WTC11 (cell line): ENCODE data around the gene SOD2. TPM values are rescaled to one million over a fixed set of nuclear protein-coding genes. Genes with fewer than 3 reads are reported as not detected.

Experiments used
- ATAC-seq: fragments of 200-7000 bp; cut with Tn5 transposase; 2 replicates; pipeline ENCODE4 v1.10.0; 2021; ENCODE audit warnings: mild to moderate bottlenecking, moderate library complexity
- CTCF ChIA-PET: fragments of 300-600 bp; sonication (Branson Sonifier 250); formaldehyde crosslinking; loops from one replicate; lab custom pipeline; 2021; ENCODE audit warnings: antibody characterized with exemption; lab: Charles Lee
- POLR2A ChIA-PET: fragments of 350-600 bp; sonication (Branson Sonifier 250); formaldehyde crosslinking; loops from one replicate; lab custom pipeline; 2021; ENCODE audit warnings: antibody characterized with exemption; lab: Charles Lee
- DNase-seq: peaks from one replicate; pipeline ENCODE4 v3.0.0; 2021; ENCODE audit warnings: low spot score
- H3K27ac Mint-ChIP-seq: 2 replicates; pipeline ENCODE4 v1.8.0; 2021; ENCODE audit warnings: mixed read lengths
- H3K27me3 Mint-ChIP-seq: 2 replicates; pipeline ENCODE4 v1.8.0; 2021; ENCODE audit warnings: low read depth, mild to moderate bottlenecking, moderate library complexity, mixed read lengths
- H3K36me3 Mint-ChIP-seq: 2 replicates; pipeline ENCODE4 v1.8.0; 2021; ENCODE audit warnings: mixed read lengths
- H3K4me1 Mint-ChIP-seq: 2 replicates; pipeline ENCODE4 v1.8.0; 2022; ENCODE audit warnings: mixed read lengths
- H3K4me3 Mint-ChIP-seq: 2 replicates; pipeline ENCODE4 v1.8.0; 2021; ENCODE audit warnings: mild to moderate bottlenecking, moderate library complexity, mixed read lengths
- H3K9me3 Mint-ChIP-seq: 2 replicates; pipeline ENCODE4 v1.8.0; 2021; ENCODE audit warnings: mixed read lengths
- GABPB1 ChIP-seq: sonication (generic); formaldehyde crosslinking; IDR thresholded peaks from 2 replicates; pipeline ENCODE4 v1.8.1; 2023; ENCODE audit warnings: mild to moderate bottlenecking, missing genetic modification reagents
- GTF2I ChIP-seq: fragments of 250-450 bp; sonication (Bioruptor Pico); conservative IDR thresholded peaks from 2 replicates; pipeline ENCODE4 v1.4.0; 2021; ENCODE audit warnings: mild to moderate bottlenecking
- IRF2 ChIP-seq: sonication (generic); formaldehyde crosslinking; IDR thresholded peaks from 2 replicates; pipeline ENCODE4 v1.8.0; 2022; ENCODE audit warnings: low read depth, missing genetic modification reagents, borderline replicate concordance
- MYBL2 ChIP-seq: sonication (generic); formaldehyde crosslinking; IDR thresholded peaks from 2 replicates; pipeline ENCODE4 v1.8.1; 2023; ENCODE audit warnings: mild to moderate bottlenecking, moderate library complexity, missing genetic modification reagents
- NR1H2 ChIP-seq: sonication (generic); formaldehyde crosslinking; IDR thresholded peaks from 2 replicates; pipeline ENCODE4 v1.9.0; 2021; ENCODE audit warnings: mild to moderate bottlenecking, moderate library complexity, missing genetic modification reagents
- NR2C2 ChIP-seq: sonication (generic); formaldehyde crosslinking; IDR thresholded peaks from 2 replicates; pipeline ENCODE4 v1.8.0; 2022; ENCODE audit warnings: mild to moderate bottlenecking, missing genetic modification reagents
- TEAD1 ChIP-seq: sonication (generic); formaldehyde crosslinking; IDR thresholded peaks from 2 replicates; pipeline ENCODE4 v1.8.0; 2022; ENCODE audit warnings: mild to moderate bottlenecking, missing genetic modification reagents
- TEAD4 ChIP-seq: sonication (generic); formaldehyde crosslinking; IDR thresholded peaks from 2 replicates; pipeline ENCODE4 v1.8.0; 2022; ENCODE audit warnings: mild to moderate bottlenecking, missing genetic modification reagents
- TP53 ChIP-seq: sonication (generic); formaldehyde crosslinking; IDR thresholded peaks from 2 replicates; pipeline ENCODE4 v1.8.1; 2023; ENCODE audit warnings: mild to moderate bottlenecking, missing genetic modification reagents
- ZBTB21 ChIP-seq: sonication (generic); formaldehyde crosslinking; IDR thresholded peaks from 2 replicates; pipeline ENCODE4 v1.8.1; 2023; ENCODE audit warnings: mild to moderate bottlenecking, missing genetic modification reagents, borderline replicate concordance
- ZNF263 ChIP-seq: sonication (generic); formaldehyde crosslinking; IDR thresholded peaks from 2 replicates; pipeline ENCODE4 v1.8.1; 2022; ENCODE audit warnings: low read depth, mild to moderate bottlenecking, moderate library complexity, missing genetic modification reagents
- total RNA-seq: library from RNA; stranded (reverse); gene quantifications from 3 replicates; pipeline ENCODE4 v1.2.3, GENCODE V29; 2021
- TF ChIP-seq, protein P1 (sequence below): sonication (generic); formaldehyde crosslinking; IDR thresholded peaks from 2 replicates; pipeline ENCODE4 v1.8.0; 2023; ENCODE audit warnings: missing genetic modification reagents, mild to moderate bottlenecking, borderline replicate concordance
- TF ChIP-seq, protein P2 (sequence below): fragments of 250-450 bp; sonication (Bioruptor Pico); IDR thresholded peaks from 2 replicates; pipeline ENCODE4 v1.9.0; 2021; ENCODE audit warnings: mild to moderate bottlenecking
- TF ChIP-seq, protein P3 (sequence below): fragments of 250-450 bp; sonication (Bioruptor Pico); IDR thresholded peaks from 2 replicates; pipeline ENCODE4 v2.1.2; 2022; ENCODE audit warnings: mild to moderate bottlenecking, moderate library complexity
- TF ChIP-seq, protein P4 (sequence below): sonication (generic); formaldehyde crosslinking; IDR thresholded peaks from 2 replicates; pipeline ENCODE4 v1.8.1; 2023; ENCODE audit warnings: mild to moderate bottlenecking, moderate library complexity, missing genetic modification reagents
- TF ChIP-seq, protein P5 (sequence below): sonication (generic); formaldehyde crosslinking; IDR thresholded peaks from 2 replicates; pipeline ENCODE4 v1.8.1; 2022; ENCODE audit warnings: low read depth, missing genetic modification reagents, borderline replicate concordance
- TF ChIP-seq, protein P6 (sequence below): sonication (generic); formaldehyde crosslinking; conservative IDR thresholded peaks from 2 replicates; pipeline ENCODE4 v1.8.1; 2022; ENCODE audit warnings: mild to moderate bottlenecking, missing genetic modification reagents
- TF ChIP-seq, protein P7 (sequence below): sonication (generic); formaldehyde crosslinking; IDR thresholded peaks from 2 replicates; pipeline ENCODE4 v1.8.1; 2023; ENCODE audit warnings: mild to moderate bottlenecking, missing genetic modification reagents, moderate library complexity
- TF ChIP-seq, protein P8 (sequence below): sonication (generic); formaldehyde crosslinking; IDR thresholded peaks from 2 replicates; pipeline ENCODE4 v1.8.1; 2022; ENCODE audit warnings: mild to moderate bottlenecking, moderate library complexity, missing genetic modification reagents

SOD2 gene
- total RNA-seq, 1 experiment from 2014 or later, result 82.6 TPM

DNA sequence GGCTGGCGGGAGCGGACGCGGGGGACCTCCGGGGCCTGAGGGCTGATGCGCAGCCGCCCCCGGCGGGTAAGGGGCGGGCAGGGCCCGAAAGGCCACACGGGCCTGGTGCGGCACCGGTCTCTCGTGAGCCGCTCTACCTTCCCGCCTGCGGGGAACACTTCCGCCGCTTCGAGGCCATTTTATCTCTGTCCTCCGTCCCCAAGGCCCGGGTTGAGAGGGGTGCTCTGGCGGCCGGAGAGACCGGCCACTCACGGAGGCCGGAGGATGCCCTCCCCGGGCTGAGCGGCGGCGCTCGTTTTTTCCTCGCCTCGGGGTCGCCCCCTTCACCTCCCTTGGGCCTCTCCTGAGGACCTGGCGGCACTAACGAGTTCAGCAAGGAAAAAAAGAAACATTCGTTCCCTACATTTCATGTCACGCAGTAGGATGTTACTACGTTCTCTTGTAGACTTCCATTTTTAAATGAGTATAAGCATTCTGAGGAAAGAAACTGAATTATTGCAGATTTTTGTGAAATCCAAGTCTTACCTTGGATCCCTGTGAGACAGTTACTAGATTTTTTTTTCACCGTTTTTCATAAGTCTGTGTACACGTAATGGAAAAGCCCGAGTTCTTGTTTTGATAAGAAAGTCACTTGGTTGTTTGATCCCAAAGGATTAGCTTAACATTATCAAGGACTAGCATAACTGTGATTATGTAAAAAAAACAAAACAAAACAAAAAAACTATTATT, 34.8 kb upstream of the SOD2 start:
- H3K4me3 Mint-ChIP-seq, result peak overlapping the region; percentile 89
- TF ChIP-seq NR1H2 (CRISPR knock-in tag) (no peak), TP53 (CRISPR knock-in tag) (no peak), TEAD1 (0 out of 2 replicates have a peak, but pooled peaks have one; percentile 6), GABPB1 (CRISPR knock-in tag) (peak; percentile 55; the same call in 1 of the 2 replicates), TEAD4 (CRISPR knock-in tag) (0 out of 2 replicates have a peak, but pooled peaks have one; percentile 15), MYBL2 (CRISPR knock-in tag) (0 out of 2 replicates have a peak, but pooled peaks have one; percentile 30)
- TF ChIP-seq, protein P1, sequence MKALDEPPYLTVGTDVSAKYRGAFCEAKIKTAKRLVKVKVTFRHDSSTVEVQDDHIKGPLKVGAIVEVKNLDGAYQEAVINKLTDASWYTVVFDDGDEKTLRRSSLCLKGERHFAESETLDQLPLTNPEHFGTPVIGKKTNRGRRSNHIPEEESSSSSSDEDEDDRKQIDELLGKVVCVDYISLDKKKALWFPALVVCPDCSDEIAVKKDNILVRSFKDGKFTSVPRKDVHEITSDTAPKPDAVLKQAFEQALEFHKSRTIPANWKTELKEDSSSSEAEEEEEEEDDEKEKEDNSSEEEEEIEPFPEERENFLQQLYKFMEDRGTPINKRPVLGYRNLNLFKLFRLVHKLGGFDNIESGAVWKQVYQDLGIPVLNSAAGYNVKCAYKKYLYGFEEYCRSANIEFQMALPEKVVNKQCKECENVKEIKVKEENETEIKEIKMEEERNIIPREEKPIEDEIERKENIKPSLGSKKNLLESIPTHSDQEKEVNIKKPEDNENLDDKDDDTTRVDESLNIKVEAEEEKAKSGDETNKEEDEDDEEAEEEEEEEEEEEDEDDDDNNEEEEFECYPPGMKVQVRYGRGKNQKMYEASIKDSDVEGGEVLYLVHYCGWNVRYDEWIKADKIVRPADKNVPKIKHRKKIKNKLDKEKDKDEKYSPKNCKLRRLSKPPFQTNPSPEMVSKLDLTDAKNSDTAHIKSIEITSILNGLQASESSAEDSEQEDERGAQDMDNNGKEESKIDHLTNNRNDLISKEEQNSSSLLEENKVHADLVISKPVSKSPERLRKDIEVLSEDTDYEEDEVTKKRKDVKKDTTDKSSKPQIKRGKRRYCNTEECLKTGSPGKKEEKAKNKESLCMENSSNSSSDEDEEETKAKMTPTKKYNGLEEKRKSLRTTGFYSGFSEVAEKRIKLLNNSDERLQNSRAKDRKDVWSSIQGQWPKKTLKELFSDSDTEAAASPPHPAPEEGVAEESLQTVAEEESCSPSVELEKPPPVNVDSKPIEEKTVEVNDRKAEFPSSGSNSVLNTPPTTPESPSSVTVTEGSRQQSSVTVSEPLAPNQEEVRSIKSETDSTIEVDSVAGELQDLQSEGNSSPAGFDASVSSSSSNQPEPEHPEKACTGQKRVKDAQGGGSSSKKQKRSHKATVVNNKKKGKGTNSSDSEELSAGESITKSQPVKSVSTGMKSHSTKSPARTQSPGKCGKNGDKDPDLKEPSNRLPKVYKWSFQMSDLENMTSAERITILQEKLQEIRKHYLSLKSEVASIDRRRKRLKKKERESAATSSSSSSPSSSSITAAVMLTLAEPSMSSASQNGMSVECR (CRISPR knock-in tag), result peak; percentile 84
- CTCF ChIA-PET, result no interaction called here
- POLR2A ChIA-PET, result interaction anchor here (0.9 to 2.5 kb wide), 5 partner anchors 33 to 62 kb away, joined by 3 to 32 read pairs (median 10); partner anchors contain the start of genes ACAT2, MRPL18, SOD2 and TCP1
- peaks cover 12% of the 10 kb centered on the region for H3K36me3 Mint-ChIP-seq
- H3K4me1 Mint-ChIP-seq, result peaks cover 31% of the 10 kb centered on the region
- H3K27ac Mint-ChIP-seq, result peak overlapping the region; percentile 92
- DNase-seq (no peak), ATAC-seq (peak; percentile 12)
- no peaks in the 10 kb centered on the region for H3K27me3 Mint-ChIP-seq
- H3K9me3 Mint-ChIP-seq, result no peaks in the 10 kb centered on the region

DNA sequence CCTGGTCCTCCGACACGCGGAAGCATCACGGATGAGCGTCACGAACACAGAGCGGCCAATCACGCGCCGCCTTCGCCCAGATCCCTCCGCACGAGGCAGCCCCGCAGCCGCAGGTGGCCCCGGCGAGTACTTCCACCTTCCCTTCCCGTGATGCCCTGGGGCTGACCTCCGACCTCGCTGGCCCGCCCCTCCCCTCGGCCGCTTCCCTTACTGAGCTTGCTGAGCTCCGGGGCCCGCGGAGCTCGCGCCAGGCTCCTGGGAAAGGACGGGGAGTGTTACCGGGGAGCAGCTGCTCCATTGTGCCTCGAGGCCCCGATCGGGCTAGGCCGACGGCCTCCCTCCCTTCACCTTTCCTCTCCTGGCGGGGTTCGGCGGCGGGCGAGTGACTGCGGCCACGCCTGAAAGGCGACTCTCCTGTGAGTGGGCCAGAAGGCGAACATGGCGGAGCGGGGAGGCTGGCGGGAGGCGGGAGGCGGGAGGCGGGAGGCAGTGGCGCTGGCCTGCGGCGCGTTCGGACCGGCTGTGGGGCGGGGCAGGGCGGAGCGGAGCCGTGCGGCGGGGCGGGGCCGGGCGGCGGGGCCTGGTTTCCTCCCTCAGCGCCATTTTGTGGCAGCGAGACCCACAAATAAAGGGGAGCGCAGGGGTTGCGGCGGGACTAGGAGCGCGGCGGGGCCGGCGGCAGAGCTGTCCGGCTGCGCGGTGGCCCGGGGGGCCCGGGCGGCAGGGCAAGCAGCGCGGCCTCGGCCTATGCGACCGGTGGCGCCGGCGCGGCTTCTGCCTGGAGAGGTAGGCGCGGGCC, 34.1 kb upstream of the SOD2 start, which contains the start of gene WTAP:
Gene WTAP, plus strand, starts transcription at position 589 of the 799 bp plus-strand sequence. CDS start 8,760 bp downstream, outside the sequence.
- ATAC-seq, result peak; percentile 86
- H3K4me3 Mint-ChIP-seq, result peak within 1 kb of the TSS; percentile 93
- peaks cover 15% of the 10 kb centered on the region for H3K36me3 Mint-ChIP-seq
- peak; percentile 97 for DNase-seq
- H3K9me3 Mint-ChIP-seq, result no peaks in the 10 kb centered on the region; the same call in 1 of the 2 replicates
- peaks cover 29% of the 10 kb centered on the region for H3K4me1 Mint-ChIP-seq
- H3K27me3 Mint-ChIP-seq, result no peaks in the 10 kb centered on the region
- peak within 1 kb of the TSS; percentile 98 for H3K27ac Mint-ChIP-seq
- CTCF ChIA-PET, result interaction anchor here (1.0 to 1.4 kb wide), 3 partner anchors 33 to 136 kb away, joined by 3 to 4 read pairs (median 4); no protein-coding TSS in a partner anchor
- POLR2A ChIA-PET, result interaction anchor here (0.6 to 2.5 kb wide), 6 partner anchors 10 to 63 kb away, joined by 3 to 32 read pairs (median 8); partner anchors contain the start of genes ACAT2, MRPL18, SOD2 and TCP1
- TF ChIP-seq, protein P2, sequence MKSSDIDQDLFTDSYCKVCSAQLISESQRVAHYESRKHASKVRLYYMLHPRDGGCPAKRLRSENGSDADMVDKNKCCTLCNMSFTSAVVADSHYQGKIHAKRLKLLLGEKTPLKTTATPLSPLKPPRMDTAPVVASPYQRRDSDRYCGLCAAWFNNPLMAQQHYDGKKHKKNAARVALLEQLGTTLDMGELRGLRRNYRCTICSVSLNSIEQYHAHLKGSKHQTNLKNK (CRISPR knock-in tag), result 0 out of 2 replicates have a peak, but pooled peaks have one; percentile 13
- TF ChIP-seq, protein P3, sequence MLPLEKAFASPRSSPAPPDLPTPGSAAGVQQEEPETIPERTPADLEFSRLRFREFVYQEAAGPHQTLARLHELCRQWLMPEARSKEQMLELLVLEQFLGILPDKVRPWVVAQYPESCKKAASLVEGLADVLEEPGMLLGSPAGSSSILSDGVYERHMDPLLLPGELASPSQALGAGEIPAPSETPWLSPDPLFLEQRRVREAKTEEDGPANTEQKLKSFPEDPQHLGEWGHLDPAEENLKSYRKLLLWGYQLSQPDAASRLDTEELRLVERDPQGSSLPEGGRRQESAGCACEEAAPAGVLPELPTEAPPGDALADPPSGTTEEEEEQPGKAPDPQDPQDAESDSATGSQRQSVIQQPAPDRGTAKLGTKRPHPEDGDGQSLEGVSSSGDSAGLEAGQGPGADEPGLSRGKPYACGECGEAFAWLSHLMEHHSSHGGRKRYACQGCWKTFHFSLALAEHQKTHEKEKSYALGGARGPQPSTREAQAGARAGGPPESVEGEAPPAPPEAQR (CRISPR knock-in tag), result no peak
- no peak for TF ChIP-seq GTF2I
- no peak for TF ChIP-seq ZNF263 (CRISPR knock-in tag)
- TF ChIP-seq, protein P4, sequence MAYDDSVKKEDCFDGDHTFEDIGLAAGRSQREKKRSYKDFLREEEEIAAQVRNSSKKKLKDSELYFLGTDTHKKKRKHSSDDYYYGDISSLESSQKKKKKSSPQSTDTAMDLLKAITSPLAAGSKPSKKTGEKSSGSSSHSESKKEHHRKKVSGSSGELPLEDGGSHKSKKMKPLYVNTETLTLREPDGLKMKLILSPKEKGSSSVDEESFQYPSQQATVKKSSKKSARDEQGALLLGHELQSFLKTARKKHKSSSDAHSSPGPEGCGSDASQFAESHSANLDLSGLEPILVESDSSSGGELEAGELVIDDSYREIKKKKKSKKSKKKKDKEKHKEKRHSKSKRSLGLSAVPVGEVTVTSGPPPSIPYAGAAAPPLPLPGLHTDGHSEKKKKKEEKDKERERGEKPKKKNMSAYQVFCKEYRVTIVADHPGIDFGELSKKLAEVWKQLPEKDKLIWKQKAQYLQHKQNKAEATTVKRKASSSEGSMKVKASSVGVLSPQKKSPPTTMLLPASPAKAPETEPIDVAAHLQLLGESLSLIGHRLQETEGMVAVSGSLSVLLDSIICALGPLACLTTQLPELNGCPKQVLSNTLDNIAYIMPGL (CRISPR knock-in tag), result peak; percentile 89; the same call in 1 of the 2 replicates
- TF ChIP-seq, protein P5, sequence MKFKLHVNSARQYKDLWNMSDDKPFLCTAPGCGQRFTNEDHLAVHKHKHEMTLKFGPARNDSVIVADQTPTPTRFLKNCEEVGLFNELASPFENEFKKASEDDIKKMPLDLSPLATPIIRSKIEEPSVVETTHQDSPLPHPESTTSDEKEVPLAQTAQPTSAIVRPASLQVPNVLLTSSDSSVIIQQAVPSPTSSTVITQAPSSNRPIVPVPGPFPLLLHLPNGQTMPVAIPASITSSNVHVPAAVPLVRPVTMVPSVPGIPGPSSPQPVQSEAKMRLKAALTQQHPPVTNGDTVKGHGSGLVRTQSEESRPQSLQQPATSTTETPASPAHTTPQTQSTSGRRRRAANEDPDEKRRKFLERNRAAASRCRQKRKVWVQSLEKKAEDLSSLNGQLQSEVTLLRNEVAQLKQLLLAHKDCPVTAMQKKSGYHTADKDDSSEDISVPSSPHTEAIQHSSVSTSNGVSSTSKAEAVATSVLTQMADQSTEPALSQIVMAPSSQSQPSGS (CRISPR knock-in tag), result no peak
- peak; percentile 94 for TF ChIP-seq MYBL2 (CRISPR knock-in tag)
- no peak for TF ChIP-seq NR1H2 (CRISPR knock-in tag)
- TF ChIP-seq, protein P6, sequence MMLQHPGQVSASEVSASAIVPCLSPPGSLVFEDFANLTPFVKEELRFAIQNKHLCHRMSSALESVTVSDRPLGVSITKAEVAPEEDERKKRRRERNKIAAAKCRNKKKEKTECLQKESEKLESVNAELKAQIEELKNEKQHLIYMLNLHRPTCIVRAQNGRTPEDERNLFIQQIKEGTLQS, result no peak
- TF ChIP-seq, protein P7, sequence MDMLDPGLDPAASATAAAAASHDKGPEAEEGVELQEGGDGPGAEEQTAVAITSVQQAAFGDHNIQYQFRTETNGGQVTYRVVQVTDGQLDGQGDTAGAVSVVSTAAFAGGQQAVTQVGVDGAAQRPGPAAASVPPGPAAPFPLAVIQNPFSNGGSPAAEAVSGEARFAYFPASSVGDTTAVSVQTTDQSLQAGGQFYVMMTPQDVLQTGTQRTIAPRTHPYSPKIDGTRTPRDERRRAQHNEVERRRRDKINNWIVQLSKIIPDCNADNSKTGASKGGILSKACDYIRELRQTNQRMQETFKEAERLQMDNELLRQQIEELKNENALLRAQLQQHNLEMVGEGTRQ, result peak; percentile 82
- peak; percentile 97 for TF ChIP-seq NR2C2 (CRISPR knock-in tag)
- TF ChIP-seq, protein P8, sequence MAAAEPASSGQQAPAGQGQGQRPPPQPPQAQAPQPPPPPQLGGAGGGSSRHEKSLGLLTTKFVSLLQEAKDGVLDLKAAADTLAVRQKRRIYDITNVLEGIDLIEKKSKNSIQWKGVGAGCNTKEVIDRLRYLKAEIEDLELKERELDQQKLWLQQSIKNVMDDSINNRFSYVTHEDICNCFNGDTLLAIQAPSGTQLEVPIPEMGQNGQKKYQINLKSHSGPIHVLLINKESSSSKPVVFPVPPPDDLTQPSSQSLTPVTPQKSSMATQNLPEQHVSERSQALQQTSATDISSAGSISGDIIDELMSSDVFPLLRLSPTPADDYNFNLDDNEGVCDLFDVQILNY (CRISPR knock-in tag), result peak; percentile 83
- TF ChIP-seq ZBTB21 (CRISPR knock-in tag), result no peak; the same call in 1 of the 2 replicates
- no peak for TF ChIP-seq IRF2 (CRISPR knock-in tag)
